GM19467 (cell line): ENCODE data around the gene ERG28.
"Not testable (repeated sequence)": the region's sequence is repeated elsewhere in the genome, so short reads cannot be mapped to it uniquely, and the experiment has no call there.

Source experiments
- ATAC-seq: cut with Tn5 transposase; IDR thresholded peaks from one replicate; pipeline ENCODE4 v1.9.1; 2021; ENCODE audit warnings: mild to moderate bottlenecking, moderate library complexity; ENCODE audit not compliant: unreplicated experiment

Gene ERG28

GRCh38 chr14:75660630-75661498, at the start of gene ERG28, which contains the start of gene TTLL5:
TSS of gene ERG28 (minus strand) at chr14:75660876. CDS start at chr14:75657502, 3,374 bp downstream.
TSS of gene TTLL5 (plus strand) at chr14:75661246. CDS start at chr14:75663150, 1,904 bp downstream.
- peak; percentile 96 for ATAC-seq

GRCh38 chr14:75709207-75709812, 48.6 kb upstream of the ERG28 start:
- ATAC-seq = no peak

GRCh38 chr14:75705014-75705413, 44.3 kb upstream of the ERG28 start:
- ATAC-seq = no peak

GRCh38 chr14:75703467-75703866, 42.8 kb upstream of the ERG28 start:
- no peak for ATAC-seq

GRCh38 chr14:75702616-75703261, 42.1 kb upstream of the ERG28 start:
- no peak for ATAC-seq

- ATAC-seq = no peak
Observed at GRCh38 chr14:75702122-75702521, 41.4 kb upstream of the ERG28 start.

GRCh38 chr14:75700295-75700694, 39.6 kb upstream of the ERG28 start:
- ATAC-seq = no peak

- no peak for ATAC-seq
Observed at GRCh38 chr14:75699331-75699730, 38.7 kb upstream of the ERG28 start.

- no peak for ATAC-seq
Observed at GRCh38 chr14:75697918-75698317, 37.2 kb upstream of the ERG28 start.

- no peak for ATAC-seq
Observed at GRCh38 chr14:75697386-75697785, 36.7 kb upstream of the ERG28 start.

- not testable (repeated sequence) for ATAC-seq
Observed at GRCh38 chr14:75695025-75695424, 34.3 kb upstream of the ERG28 start.

- ATAC-seq = no peak
Observed at GRCh38 chr14:75690010-75690409, 29.3 kb upstream of the ERG28 start.

GRCh38 chr14:75689012-75689411, 28.3 kb upstream of the ERG28 start:
- ATAC-seq = no peak

- no peak for ATAC-seq
Observed at GRCh38 chr14:75685910-75686309, 25.2 kb upstream of the ERG28 start.

GRCh38 chr14:75675265-75675960, 14.7 kb upstream of the ERG28 start:
- ATAC-seq = no peak

GRCh38 chr14:75673345-75674035, 12.8 kb upstream of the ERG28 start:
- ATAC-seq = no peak

- no peak for ATAC-seq
Observed at GRCh38 chr14:75672605-75673192, 12.0 kb upstream of the ERG28 start.

GRCh38 chr14:75667099-75667765, 6.6 kb upstream of the ERG28 start:
- ATAC-seq = no peak

GRCh38 chr14:75662966-75663365, 2.3 kb upstream of the ERG28 start:
- no peak for ATAC-seq

GRCh38 chr14:75661499-75661814, 781 bp upstream of the ERG28 start:
- no peak for ATAC-seq
